GM10847 (cell line): ENCODE measurements around the gene GDAP1L1.

ENCODE experiments used
- POLR2A ChIP-seq: IDR thresholded peaks from 2 replicates; pipeline ENCODE4 v1.6.1; 2011; ENCODE audit not compliant: insufficient read length; ENCODE audit errors: extremely low read depth

The GDAP1L1 gene

DNA sequence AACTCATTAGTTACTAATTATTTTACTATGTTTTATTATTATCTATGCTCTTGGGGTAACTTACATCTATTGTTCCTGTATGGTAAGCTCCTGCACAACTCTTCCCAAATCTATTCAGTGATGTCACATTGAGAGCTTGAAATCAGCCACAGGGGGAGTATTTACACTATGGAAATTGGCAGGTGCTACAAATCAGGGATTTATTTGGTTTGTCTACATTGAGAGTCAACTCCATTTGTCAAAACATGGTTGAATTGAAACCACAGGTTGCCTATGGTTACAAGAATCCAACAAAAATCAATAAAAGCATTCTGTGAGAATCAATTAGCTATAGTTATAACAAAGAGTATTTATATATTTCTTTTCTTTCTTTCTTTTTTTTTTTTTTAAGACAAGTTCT, 67.8 kb downstream of the GDAP1L1 start:
- TF ChIP-seq POLR2A, result no peak

DNA sequence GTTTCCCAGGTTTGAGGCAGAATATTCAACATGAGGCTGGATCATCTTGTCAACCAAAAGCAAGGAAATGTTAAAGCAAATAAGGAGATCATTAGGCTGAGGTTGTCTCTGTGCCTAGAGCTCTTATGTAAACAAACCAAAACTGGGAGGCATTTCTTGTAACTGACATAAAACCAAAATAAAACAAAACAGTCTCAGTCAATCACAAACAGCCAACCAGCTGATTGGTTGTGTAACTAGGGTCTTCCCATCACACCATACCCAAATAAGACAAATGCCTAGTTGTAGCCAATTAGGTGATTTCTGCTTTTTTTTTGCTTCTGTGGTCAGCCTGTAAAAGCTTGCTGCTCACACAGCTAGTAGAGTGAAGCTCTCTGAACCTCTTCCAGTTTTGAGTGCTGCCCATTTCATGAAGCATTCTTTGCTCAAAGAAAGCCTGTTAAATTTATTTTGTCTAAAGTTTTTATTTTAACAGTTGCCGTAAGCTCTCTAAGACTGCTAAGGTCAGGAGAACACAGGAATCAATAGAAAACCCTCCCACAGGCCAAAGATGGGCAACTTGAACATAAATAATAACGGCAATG, 72.8 kb downstream of the GDAP1L1 start:
- TF ChIP-seq POLR2A, result no peak

DNA sequence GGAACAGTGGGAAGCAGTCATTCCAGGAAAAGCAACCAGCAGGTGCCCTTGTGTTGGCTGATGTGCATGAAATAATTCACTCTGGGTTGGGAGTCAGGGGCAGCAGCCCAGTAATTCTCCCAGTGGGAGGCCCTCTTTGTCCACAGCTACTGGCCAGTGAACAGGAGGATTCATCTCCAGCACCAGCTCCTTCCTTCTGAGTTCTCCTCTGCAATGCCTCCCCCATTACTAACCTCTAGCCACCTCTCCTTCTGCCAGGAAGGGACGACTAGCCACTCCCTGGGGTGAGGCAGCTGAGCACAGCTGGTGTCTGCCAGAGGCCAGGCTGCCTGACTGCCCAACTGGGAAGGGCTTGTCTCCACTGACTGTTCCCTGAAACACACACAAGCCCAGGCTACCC, 77.2 kb downstream of the GDAP1L1 start:
- no peak for TF ChIP-seq POLR2A

DNA sequence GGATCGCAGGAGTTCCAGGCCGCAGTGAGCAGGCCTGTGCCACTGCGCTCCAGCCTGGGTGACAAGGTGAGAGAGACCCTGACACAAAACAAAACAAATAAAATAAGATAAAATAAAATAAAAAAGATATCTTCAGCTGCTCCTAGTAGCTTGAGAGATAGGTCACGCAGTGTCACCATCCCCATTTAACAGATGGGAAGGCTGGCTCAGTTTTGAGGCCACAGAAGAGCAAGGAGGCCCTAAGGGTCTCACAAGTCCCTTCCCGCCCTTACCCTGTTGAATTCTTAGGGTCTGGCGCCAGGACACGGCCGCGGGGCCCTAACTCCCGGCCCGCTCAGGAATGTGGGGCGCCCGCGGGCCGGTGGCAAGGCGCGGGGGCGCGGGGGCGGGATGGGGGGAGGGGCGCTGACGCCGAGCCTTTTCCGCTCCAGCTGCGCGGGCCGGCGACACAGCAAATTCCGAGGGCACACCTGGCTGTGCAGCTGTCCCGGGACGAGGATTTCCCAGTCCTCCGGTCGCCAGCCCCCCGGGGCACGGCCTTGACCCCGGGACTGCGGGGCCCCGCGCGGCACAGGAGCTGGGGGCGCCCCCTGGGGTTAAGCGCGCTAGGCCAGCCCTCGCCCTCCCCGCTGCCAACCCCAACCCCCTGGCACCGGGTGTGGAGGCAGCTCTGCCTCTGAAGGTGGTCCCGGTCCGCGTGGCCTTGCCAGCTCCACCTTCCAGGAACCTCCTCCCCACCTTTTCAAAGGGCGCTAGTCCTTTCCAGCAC, 79.5 kb downstream of the GDAP1L1 start:
- TF ChIP-seq POLR2A, result no peak

DNA sequence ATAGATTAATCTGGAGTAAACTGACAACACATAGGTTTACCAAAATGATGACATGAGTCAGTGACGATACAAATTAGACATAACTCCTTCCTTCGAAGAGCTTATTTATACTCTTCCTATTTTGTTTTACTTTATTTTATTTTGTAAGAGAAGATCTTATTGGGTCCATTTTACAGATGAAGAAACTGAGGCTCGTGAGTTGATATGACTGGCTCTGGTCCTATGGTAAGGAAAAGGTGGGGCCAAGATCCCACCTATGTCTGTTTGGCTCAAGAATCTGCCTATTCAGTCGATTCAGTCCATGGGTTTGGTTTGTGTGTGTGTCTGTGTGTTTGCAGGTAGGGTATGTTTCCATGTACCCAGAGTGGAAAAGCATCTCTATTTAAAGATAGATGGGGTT, 81.3 kb downstream of the GDAP1L1 start:
- TF ChIP-seq POLR2A, result no peak
